Endothelial cell of umbilical vein (primary cell): ENCODE measurements around the gene PEX3. TPM values are rescaled to one million over a fixed set of nuclear protein-coding genes. Genes with fewer than 3 reads are reported as not detected.

ENCODE experiments used
- BruUV-seq: library from RNA; stranded (reverse); fragments of 400-500 nt; replicated peaks from 2 replicates; lab custom pipeline; 2021; lab: Mats Ljungman, UMichigan
- CTCF ChIA-PET: fragments of 300-600, 350-600 bp; sonication (Branson Sonifier 250); formaldehyde crosslinking; loops from one replicate; lab custom pipeline; 2021; ENCODE audit warnings: antibody characterized with exemption, inconsistent platforms; lab: Charles Lee
- POLR2A ChIA-PET: fragments of 300-600, 350-600 bp; sonication (Branson Sonifier 250); formaldehyde crosslinking; loops from one replicate; lab custom pipeline; 2021; ENCODE audit warnings: antibody characterized with exemption, inconsistent platforms; lab: Charles Lee
- DNase-seq: peaks from one replicate; pipeline ENCODE4 v3.0.0-alpha.2; 2011; ENCODE audit warnings: low read depth, low spot score
- FAIRE-seq: peaks from 2 replicates; lab custom pipeline; 2011; peaks lifted over from hg19 to GRCh38; lab: Jason Lieb, UNC
- H2AFZ ChIP-seq: 2 replicates; pipeline ENCODE4 v1.6.0; 2012; ENCODE audit warnings: low read depth, low read length, control low read depth, inconsistent platforms
- H3K27ac ChIP-seq: 2 replicates; pipeline ENCODE4 v1.5.1; 2011; ENCODE audit warnings: low read depth, mild to moderate bottlenecking, control low read depth, low read length, moderate library complexity; ENCODE audit not compliant: insufficient read depth
- H3K27me3 ChIP-seq, 2 experiments: 2 replicates each; pipeline versions ENCODE4 v1.6.0 to v1.6.1; 2011; ENCODE audit warnings: low read length in 2 of 2, mixed read lengths in 1 of 2; ENCODE audit not compliant: control insufficient read depth in 2 of 2, insufficient read depth in 2 of 2
- H3K36me3 ChIP-seq, 2 experiments: 2 replicates in 1 of 2; 3 replicates in 1 of 2; pipeline ENCODE4 v1.5.1; 2011; ENCODE audit warnings: low read length in 2 of 2, mild to moderate bottlenecking in 1 of 2, moderate library complexity in 1 of 2; ENCODE audit not compliant: control insufficient read depth in 2 of 2, insufficient read depth in 2 of 2; ENCODE audit errors: extremely low read depth in 1 of 2
- H3K4me1 ChIP-seq: 3 replicates; pipeline ENCODE4 v1.5.1; 2011; ENCODE audit warnings: mild to moderate bottlenecking, low read length; ENCODE audit not compliant: control insufficient read depth, insufficient read depth; ENCODE audit errors: extremely low read depth
- H3K4me2 ChIP-seq: 2 replicates; pipeline ENCODE4 v1.6.1; 2011; ENCODE audit warnings: low read length, control low read depth, mixed read lengths; ENCODE audit not compliant: insufficient read depth
- H3K4me3 ChIP-seq, 3 experiments: fragments of 200-600 bp in 1 of 3; sonication (generic), shearing (Covaris generic) in 1 of 3; replicated peaks in 1 of 3; 2 replicates each; pipeline ENCODE4 v1.5.1; 2011 to 2016; ENCODE audit warnings: control low read depth in 3 of 3, low read length in 3 of 3, mild to moderate bottlenecking in 2 of 3, inconsistent platforms in 1 of 3, low read depth in 1 of 3, moderate library complexity in 1 of 3; ENCODE audit not compliant: insufficient read depth in 1 of 3
- H3K79me2 ChIP-seq: 2 replicates; pipeline ENCODE4 v1.6.0; 2012; ENCODE audit warnings: low read length, inconsistent platforms; ENCODE audit not compliant: control insufficient read depth, insufficient read depth
- H3K9ac ChIP-seq: replicated peaks from 2 replicates; pipeline ENCODE3; 2011; ENCODE audit warnings: low read length, control low read depth; ENCODE audit not compliant: insufficient read depth; ENCODE audit errors: extremely low read depth
- H3K9me1 ChIP-seq: replicated peaks from 3 replicates; pipeline ENCODE4 v1.6.0; 2011; ENCODE audit warnings: mild to moderate bottlenecking, low read length; ENCODE audit not compliant: control insufficient read depth, insufficient read depth; ENCODE audit errors: extremely low read depth
- H3K9me3 ChIP-seq: replicated peaks from 2 replicates; pipeline ENCODE4 v1.5.1; 2012; ENCODE audit warnings: low read length, inconsistent platforms; ENCODE audit not compliant: control insufficient read depth, insufficient read depth
- H4K20me1 ChIP-seq: replicated peaks from 2 replicates; pipeline ENCODE3; 2011; ENCODE audit warnings: mild to moderate bottlenecking, low read length; ENCODE audit not compliant: control insufficient read depth, insufficient read depth; ENCODE audit errors: extremely low read depth
- CTCF ChIP-seq, 2 donors: IDR thresholded peaks; 1 replicate in 1 of 2; 2 replicates in 1 of 2; pipeline ENCODE4 v1.5.1; 2011; ENCODE audit warnings: low read length in 2 of 2, mild to moderate bottlenecking in 2 of 2, moderate library complexity in 2 of 2, control low read depth in 1 of 2, inconsistent platforms in 1 of 2, low read depth in 1 of 2; ENCODE audit not compliant: insufficient read depth in 1 of 2; ENCODE audit errors: extremely low read depth in 1 of 2
- EZH2 ChIP-seq: IDR thresholded peaks from 2 replicates; pipeline ENCODE4 v1.6.1; 2012; ENCODE audit warnings: borderline replicate concordance, low read depth, mild to moderate bottlenecking, moderate library complexity, low read length, inconsistent platforms; ENCODE audit not compliant: severe bottlenecking
- FOS ChIP-seq: IDR thresholded peaks from 2 replicates; pipeline ENCODE4 v1.6.1; 2011; ENCODE audit warnings: mild to moderate bottlenecking, low read length, moderate library complexity, borderline replicate concordance; ENCODE audit not compliant: insufficient read depth
- GATA2 ChIP-seq: IDR thresholded peaks from 2 replicates; pipeline ENCODE4 v1.7.0; 2011; ENCODE audit warnings: low read depth, mild to moderate bottlenecking, moderate library complexity, mixed read lengths, low read length; ENCODE audit not compliant: insufficient read length, insufficient read depth
- JUN ChIP-seq: IDR thresholded peaks from 2 replicates; pipeline ENCODE4 v1.6.1; 2011; ENCODE audit warnings: borderline replicate concordance, low read depth; ENCODE audit not compliant: insufficient read length, insufficient read depth
- MAX ChIP-seq: IDR thresholded peaks from 2 replicates; pipeline ENCODE4 v1.6.1; 2011; ENCODE audit not compliant: insufficient read depth, insufficient read length
- MYC ChIP-seq: IDR thresholded peaks from one replicate; pipeline ENCODE4 v1.6.1; 2011; ENCODE audit warnings: mild to moderate bottlenecking, low read depth, low read length
- POLR2A ChIP-seq: IDR thresholded peaks from 2 replicates; pipeline ENCODE4 v1.6.1; 2012; ENCODE audit warnings: low read depth, mild to moderate bottlenecking, control low read depth, low read length
- POLR2AphosphoS5 ChIP-seq: IDR thresholded peaks from 2 replicates; pipeline ENCODE4 v1.6.1; 2012; ENCODE audit warnings: low read depth, mild to moderate bottlenecking, control low read depth, low read length, moderate library complexity; ENCODE audit not compliant: insufficient read depth
- dilution Hi-C: fragments of 300-500 bp; cut with MboI; formaldehyde crosslinking; loops from one replicate; pipeline ENCODE4 v1.15.0; 2019; ENCODE audit warnings: low sequenced_read_pairs; ENCODE audit not compliant: extremely low pct_ligation_motif_present
- intact Hi-C: fragments of 100-400 bp; cut with micrococcal nuclease; formaldehyde crosslinking; loops from one replicate; pipeline ENCODE4 v1.10.0; 2022
- polyA plus RNA-seq, 4 experiments: library from polyadenylated mRNA; depleted of rRNA in 3 of 4; stranded (reverse) in 3 of 4; unstranded in 1 of 4; fragments of >200 nt; gene quantifications; 2 replicates each; pipeline versions ENCODE4 v1.2.1 to v1.2.3, GENCODE V29; 2011 to 2012; ENCODE audit warnings: missing spikeins in 1 of 4
- total RNA-seq: library from RNA; stranded (reverse); gene quantifications from 2 replicates; pipeline ENCODE4 v1.2.3, GENCODE V29; 2021

The PEX3 gene
- total and polyA plus RNA-seq, 2 donors (not counting 3 experiments of a cell fraction or from before 2014, with no cell fraction given), result 8.7 to 21.7 TPM

- Histone ChIP-seq H3K79me2 (peaks cover 8% of the 10 kb centered on the region), H3K27me3 (no peaks in the 10 kb centered on the region), H3K9ac (no peak overlapping the region), H3K4me2 (no peak overlapping the region), H3K36me3 (peaks cover 0 to 3% of the 10 kb centered on the region in 2 experiments), H4K20me1 (no peaks in the 10 kb centered on the region), H3K27ac (no peak overlapping the region), H3K9me3 (no peaks in the 10 kb centered on the region), H3K9me1 (no peaks in the 10 kb centered on the region), H2AFZ (no peak overlapping the region), H3K4me1 (peaks cover 12% of the 10 kb centered on the region), H3K4me3 (no peak overlapping the region)
- ChIA-PET POLR2A (no interaction called here), CTCF (interaction anchor here (1.2 to 1.7 kb wide), 2 partner anchors 9 to 13 kb away, joined by 4 read pairs; no protein-coding TSS in a partner anchor)
- TF ChIP-seq POLR2AphosphoS5 (no peak), FOS (no peak)
- dilution Hi-C loops (no loop called here), intact Hi-C loops (no loop called here)
- BruUV-seq, result no TSS peak
- FAIRE-seq (no peak), DNase-seq (no peak)
Measured at GRCh38 chr6:143506199-143506598, 55.6 kb downstream of the PEX3 start.

GRCh38 chr6:143506620-143507019, 56.0 kb downstream of the PEX3 start:
- TF ChIP-seq GATA2 (no peak), MAX (no peak), MYC (no peak), POLR2AphosphoS5 (no peak), JUN (no peak), EZH2 (no peak), CTCF (IDR thresholded peaks at IDR 0.05; ENCODE audit: extremely low read depth in 1 of 2, insufficient read depth in 1 of 2, low read depth in 1 of 2, low read length in 2 of 2) (no peak), FOS (no peak), POLR2A (no peak)
- ChIA-PET CTCF (interaction anchor here (1.2 kb wide), 1 partner anchor 13 kb away, joined by 4 read pairs; no protein-coding TSS in a partner anchor), POLR2A (no interaction called here)
- no peaks in the 10 kb centered on the region for H3K9me3 ChIP-seq
- H3K27me3 ChIP-seq, result no peaks in the 10 kb centered on the region
- BruUV-seq, result no TSS peak
- no peak overlapping the region for H3K4me2 ChIP-seq
- H3K9ac ChIP-seq, result no peak overlapping the region
- no peaks in the 10 kb centered on the region for H3K9me1 ChIP-seq
- FAIRE-seq (no peak), DNase-seq (no peak)
- no peaks in the 10 kb centered on the region for H4K20me1 ChIP-seq
- intact Hi-C loops (no loop called here), dilution Hi-C loops (no loop called here)
- H3K36me3 ChIP-seq, result peaks cover 0 to 3% of the 10 kb centered on the region in 2 experiments
- H3K4me1 ChIP-seq, result peaks cover 14% of the 10 kb centered on the region
- no peak overlapping the region for H2AFZ ChIP-seq
- peaks cover 8% of the 10 kb centered on the region for H3K79me2 ChIP-seq
- H3K27ac ChIP-seq, result no peak overlapping the region
- no peak overlapping the region for H3K4me3 ChIP-seq
